ENCODE data around the gene MGAT4B.

- no peak for TF ChIP-seq CTCF (IDR thresholded peaks at IDR 0.05)
- TF ChIP-seq POLR2A (IDR thresholded peaks at IDR 0.05): no peak
Observed at GRCh38 chr5:179834120-179834519, 27.5 kb upstream of the MGAT4B start.
